Activated CD4-positive, alpha-beta T cell treated with anti-CD3 and anti-CD28 coated beads, Interleukin-2, amount 10 ng/mL, durations not matched to agents 24 days and 14 days (primary cell): ENCODE data around the gene TMEM134. TPM values are rescaled to one million over a fixed set of nuclear protein-coding genes. Genes with fewer than 3 reads are reported as not detected.
A peak's percentile ranks its signal among the peaks of the same experiment; 100 is the strongest.
"Not testable (repeated sequence)": the region's sequence is repeated elsewhere in the genome, so short reads cannot be mapped to it uniquely, and the experiment has no call there.

Experiments
- DNase-seq: peaks from one replicate; pipeline ENCODE4 v3.0.0; 2022
- H3K27ac Mint-ChIP-seq: one replicate; pipeline ENCODE4 v1.8.0; 2022; ENCODE audit warnings: mild to moderate bottlenecking, mixed read lengths
- H3K27me3 Mint-ChIP-seq: one replicate; pipeline ENCODE4 v1.8.0; 2022; ENCODE audit warnings: mixed read lengths
- H3K36me3 Mint-ChIP-seq: one replicate; pipeline ENCODE4 v1.8.0; 2022; ENCODE audit warnings: low read depth, mild to moderate bottlenecking, mixed read lengths
- H3K4me1 Mint-ChIP-seq: one replicate; pipeline ENCODE4 v1.8.0; 2021; ENCODE audit warnings: mixed read lengths
- H3K4me3 Mint-ChIP-seq: one replicate; pipeline ENCODE4 v1.8.0; 2022; ENCODE audit warnings: mild to moderate bottlenecking, moderate library complexity, mixed read lengths
- H3K9me3 Mint-ChIP-seq: one replicate; pipeline ENCODE4 v1.8.0; 2021; ENCODE audit warnings: mixed read lengths
- intact Hi-C: fragments of 100-400 bp; cut with micrococcal nuclease; formaldehyde crosslinking; loops from one replicate; pipeline ENCODE4 v1.15.1; 2023
- total RNA-seq: library from RNA; stranded (reverse); gene quantifications from 2 replicates; pipeline ENCODE4 v1.2.3, GENCODE V29; 2022

TMEM134 gene
- total RNA-seq, 1 donor from 2014 or later: 56.8 TPM

DNA sequence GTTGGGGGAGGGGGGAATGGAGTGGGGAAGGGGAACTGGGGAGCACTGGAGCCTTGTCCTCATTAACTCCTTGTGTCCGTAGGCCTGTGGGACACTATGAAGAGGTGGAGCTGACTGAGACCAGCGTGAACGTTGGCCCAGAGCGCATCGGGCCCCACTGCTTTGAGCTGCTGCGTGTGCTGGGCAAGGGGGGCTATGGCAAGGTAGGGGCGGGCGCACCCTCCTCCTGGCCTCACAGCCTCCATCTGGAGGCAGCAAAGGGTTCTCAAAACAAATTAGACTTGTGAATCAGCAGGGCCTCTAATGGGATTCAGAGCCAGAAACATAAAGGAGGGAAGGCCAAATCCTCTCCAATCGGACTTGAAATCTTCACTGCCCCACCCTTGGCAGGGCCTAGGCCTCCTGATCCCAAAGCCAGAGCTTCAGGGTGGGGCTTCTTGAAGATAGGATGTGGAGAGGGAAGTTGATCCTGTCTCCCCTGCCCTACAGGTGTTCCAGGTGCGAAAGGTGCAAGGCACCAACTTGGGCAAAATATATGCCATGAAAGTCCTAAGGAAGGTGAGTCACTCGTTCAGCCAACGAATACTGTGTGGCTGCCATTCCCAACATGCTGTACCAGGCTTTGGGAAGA is 39.9 kb downstream of the TMEM134 start:
- Mint-ChIP-seq H3K36me3 (peaks cover 24% of the 10 kb centered on the region), H3K27me3 (no peaks in the 10 kb centered on the region), H3K9me3 (no peaks in the 10 kb centered on the region), H3K4me1 (peaks cover 30% of the 10 kb centered on the region), H3K4me3 (peak overlapping the region; percentile 98), H3K27ac (peak overlapping the region; percentile 97)
- no peak for DNase-seq
- intact Hi-C loops: loop anchor here (2.0 to 10.0 kb wide), 2 partner anchors 76 to 176 kb away; partner anchors contain the start of genes NDUFV1 and POLD4

DNA sequence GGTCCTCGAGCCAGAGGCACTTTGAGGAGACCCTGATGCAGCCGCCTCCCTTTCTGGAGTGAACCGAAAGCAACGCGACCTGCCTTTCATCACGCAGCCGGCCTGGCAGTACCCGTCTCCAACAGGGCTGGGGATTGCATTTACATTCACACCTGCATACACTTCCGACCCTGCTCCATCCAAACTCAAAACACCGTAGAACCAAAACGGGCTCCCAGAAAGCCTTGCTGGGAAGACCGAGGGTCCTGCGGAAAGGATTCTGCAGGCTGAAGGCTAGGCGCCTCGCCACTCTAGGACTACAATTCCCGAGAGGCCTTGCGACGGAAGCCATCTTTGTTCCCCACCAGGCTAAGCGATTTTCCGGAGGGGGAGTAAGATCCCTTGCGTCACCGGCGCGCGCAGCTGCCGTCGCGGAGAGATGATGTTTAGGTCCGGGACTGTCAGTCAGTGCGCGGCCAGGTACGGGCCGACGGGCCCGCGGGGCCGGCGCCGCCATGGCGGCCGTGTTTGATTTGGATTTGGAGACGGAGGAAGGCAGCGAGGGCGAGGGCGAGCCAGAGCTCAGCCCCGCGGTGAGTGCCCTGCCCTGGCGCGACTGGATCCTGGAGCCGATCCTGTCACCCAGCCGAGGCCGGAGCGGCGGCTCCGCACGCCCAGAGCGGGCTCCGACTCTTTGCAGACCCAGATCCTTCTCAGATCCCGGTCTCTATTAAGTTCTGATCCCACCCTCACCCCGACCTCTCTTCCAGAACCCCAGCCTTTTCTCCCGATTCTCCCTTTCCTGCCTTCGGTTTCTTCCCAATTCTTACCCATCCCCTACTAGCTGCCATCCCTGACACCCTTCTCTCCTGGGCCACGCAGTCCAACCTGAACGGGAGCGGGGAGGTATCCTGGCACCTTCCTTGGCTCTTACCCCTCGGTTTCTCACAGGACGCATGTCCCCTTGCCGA is 40.7 kb downstream of the TMEM134 start, which contains the start of gene RPS6KB2:
Gene RPS6KB2, plus strand, starts transcription at position 443 of the 950 bp plus-strand sequence. Its CDS starts 52 bp downstream, at position 495.
- peak within 1 kb of the TSS; percentile 98 for H3K4me3 Mint-ChIP-seq
- H3K27me3 Mint-ChIP-seq: no peaks in the 10 kb centered on the region
- DNase-seq: peak; percentile 100
- intact Hi-C loops: loop anchor here (1.0 to 10.0 kb wide), 6 partner anchors 8 to 176 kb away; partner anchors contain the start of genes NDUFV1, POLD4, PPP1CA and TMEM134
- H3K36me3 Mint-ChIP-seq: peaks cover 23% of the 10 kb centered on the region
- H3K9me3 Mint-ChIP-seq: no peaks in the 10 kb centered on the region
- H3K4me1 Mint-ChIP-seq: peaks cover 26% of the 10 kb centered on the region
- peak within 1 kb of the TSS; percentile 97 for H3K27ac Mint-ChIP-seq

DNA sequence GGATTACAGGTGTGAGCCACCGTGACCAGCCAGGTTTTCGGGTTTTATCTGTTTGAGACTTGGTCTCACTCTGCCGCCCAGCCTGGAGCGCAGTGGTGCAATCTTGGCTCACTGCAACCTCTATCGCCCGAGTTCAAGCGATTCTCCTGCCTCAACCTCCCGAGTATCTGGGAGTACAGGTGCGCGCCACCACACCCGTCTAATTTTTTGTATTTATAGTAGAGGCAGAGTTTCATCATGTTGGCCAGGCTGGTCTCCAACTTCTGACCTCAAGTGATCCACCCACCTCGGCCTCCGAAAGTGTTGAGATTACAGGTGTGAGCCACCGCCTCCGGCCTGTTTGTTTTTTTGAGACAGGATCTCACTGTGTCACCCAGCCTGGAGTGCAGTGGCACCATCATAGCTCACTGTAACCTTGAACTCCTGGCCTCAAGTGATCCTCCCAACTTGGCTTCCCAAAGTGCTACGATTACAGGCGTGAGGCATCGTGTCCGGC is 41.6 kb downstream of the TMEM134 start:
- H3K27ac Mint-ChIP-seq: peak overlapping the region; percentile 97
- peaks cover 20% of the 10 kb centered on the region for H3K36me3 Mint-ChIP-seq
- H3K4me3 Mint-ChIP-seq: peak overlapping the region; percentile 98
- H3K4me1 Mint-ChIP-seq: peaks cover 31% of the 10 kb centered on the region
- not testable (repeated sequence) for H3K9me3 Mint-ChIP-seq, DNase-seq, H3K27me3 Mint-ChIP-seq
- intact Hi-C loops: loop anchor here (10.0 kb wide), 1 partner anchor 177 kb away; the partner anchor contains the start of gene NDUFV1

- Mint-ChIP-seq H3K36me3 (peaks cover 3% of the 10 kb centered on the region), H3K9me3 (no peaks in the 10 kb centered on the region), H3K4me1 (peaks cover 29% of the 10 kb centered on the region), H3K27me3 (no peaks in the 10 kb centered on the region), H3K4me3 (no peak overlapping the region), H3K27ac (no peak overlapping the region)
- DNase-seq: no peak
- intact Hi-C loops: loop anchor here (10.0 kb wide), 1 partner anchor 181 kb away; the partner anchor contains the start of gene NDUFV1
Observed at GRCh38 chr11:67423891-67424613, 45.0 kb downstream of the TMEM134 start.

DNA sequence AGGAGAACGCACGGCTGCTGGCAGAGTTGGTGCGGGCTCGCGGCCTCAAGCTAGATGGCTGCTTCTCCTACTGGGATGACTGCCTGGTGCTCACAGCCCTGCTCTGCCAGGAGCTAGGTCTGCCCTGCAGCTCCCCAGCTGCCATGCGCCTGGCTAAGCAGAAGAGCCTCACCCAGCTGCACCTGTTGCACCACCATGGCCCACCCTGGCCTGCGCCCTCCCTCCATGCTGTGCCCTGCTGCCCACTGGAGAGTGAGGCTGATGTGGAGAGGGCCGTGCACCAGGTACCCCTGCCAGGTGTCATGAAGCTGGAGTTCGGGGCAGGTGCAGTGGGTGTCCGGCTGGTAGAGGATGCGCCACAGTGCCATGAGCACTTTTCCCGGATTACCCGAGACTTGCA is 45.6 kb downstream of the TMEM134 start:
- no peak overlapping the region for H3K4me3 Mint-ChIP-seq
- H3K27me3 Mint-ChIP-seq: no peaks in the 10 kb centered on the region
- no peaks in the 10 kb centered on the region for H3K9me3 Mint-ChIP-seq
- H3K4me1 Mint-ChIP-seq: peaks cover 30% of the 10 kb centered on the region
- H3K36me3 Mint-ChIP-seq: peaks cover 3% of the 10 kb centered on the region
- intact Hi-C loops: loop anchor here (10.0 kb wide), 1 partner anchor 181 kb away; the partner anchor contains the start of gene NDUFV1
- no peak overlapping the region for H3K27ac Mint-ChIP-seq
- DNase-seq: no peak

DNA sequence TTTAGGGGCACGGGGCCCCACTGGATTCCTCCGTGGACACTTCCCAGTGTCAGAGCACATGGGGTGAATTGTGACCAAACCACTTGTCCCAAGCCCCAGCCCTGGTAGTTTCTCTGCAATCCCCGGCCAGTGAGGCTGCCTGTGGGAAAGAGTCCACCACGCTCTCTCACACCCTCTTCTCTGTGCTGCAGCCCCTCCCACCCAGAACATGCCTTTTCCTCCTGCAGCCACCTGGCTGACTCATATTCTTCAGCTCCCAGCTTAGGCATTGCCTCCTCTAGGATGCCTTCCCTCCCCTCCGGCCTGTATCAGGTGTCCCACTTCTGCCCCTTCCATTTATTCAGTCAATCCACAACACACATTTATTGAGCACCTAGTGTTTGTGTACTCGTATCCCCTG is 46.2 kb downstream of the TMEM134 start:
- peak overlapping the region; percentile 39 for H3K4me3 Mint-ChIP-seq
- peaks cover 30% of the 10 kb centered on the region for H3K4me1 Mint-ChIP-seq
- H3K27ac Mint-ChIP-seq: no peak overlapping the region
- no peak for DNase-seq
- no peaks in the 10 kb centered on the region for H3K9me3 Mint-ChIP-seq
- peaks cover 2% of the 10 kb centered on the region for H3K27me3 Mint-ChIP-seq
- no peaks in the 10 kb centered on the region for H3K36me3 Mint-ChIP-seq
- intact Hi-C loops: loop anchor here (10.0 kb wide), 1 partner anchor 182 kb away; the partner anchor contains the start of gene NDUFV1

DNA sequence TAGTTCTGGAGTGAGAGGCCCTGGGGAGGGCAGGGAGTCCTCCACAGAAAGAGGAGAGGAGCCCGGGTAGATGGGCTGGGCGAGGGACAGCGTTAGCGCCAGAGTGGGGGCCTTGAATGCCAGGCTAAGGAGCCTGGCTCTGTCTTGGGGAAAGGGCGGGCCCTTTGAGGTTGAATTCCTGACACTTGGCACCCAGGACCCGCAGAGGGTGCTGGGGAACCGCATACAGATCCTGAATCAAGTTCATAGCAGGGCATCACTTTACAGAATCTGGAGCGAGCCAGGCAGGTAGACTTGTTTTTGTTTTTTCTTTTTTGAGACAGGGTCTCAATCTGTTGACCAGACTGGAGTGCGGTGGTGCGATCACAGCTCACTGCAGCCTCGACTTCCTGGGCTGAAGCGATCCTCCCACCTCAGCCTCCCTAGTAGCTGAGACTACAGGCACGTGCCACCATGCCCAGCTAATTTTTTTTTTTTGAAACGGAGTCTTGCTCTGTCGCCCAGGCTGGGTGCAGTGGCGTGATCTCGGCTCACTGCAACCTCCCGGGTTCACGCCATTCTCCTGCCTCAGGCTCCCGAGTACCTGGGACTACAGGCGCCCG is 47.5 kb downstream of the TMEM134 start:
- Mint-ChIP-seq H3K27me3 (peaks cover 6% of the 10 kb centered on the region), H3K4me1 (peaks cover 31% of the 10 kb centered on the region), H3K9me3 (no peaks in the 10 kb centered on the region), H3K4me3 (peak overlapping the region; percentile 77), H3K36me3 (no peaks in the 10 kb centered on the region), H3K27ac (peak overlapping the region; percentile 72)
- DNase-seq: no peak
- intact Hi-C loops: loop anchor here (1.0 to 10.0 kb wide), 2 partner anchors 20 to 183 kb away; partner anchors contain the start of genes NDUFV1 and PPP1CA

GRCh38 chr11:67420646-67421429 is 48.2 kb downstream of the TMEM134 start:
- peak overlapping the region; percentile 77 for H3K4me3 Mint-ChIP-seq
- H3K4me1 Mint-ChIP-seq: peaks cover 36% of the 10 kb centered on the region
- H3K9me3 Mint-ChIP-seq: no peaks in the 10 kb centered on the region
- DNase-seq: peak; percentile 99
- intact Hi-C loops: loop anchor here (1.0 to 10.0 kb wide), 2 partner anchors 20 to 184 kb away; partner anchors contain the start of genes NDUFV1 and PPP1CA
- no peaks in the 10 kb centered on the region for H3K36me3 Mint-ChIP-seq
- peaks cover 12% of the 10 kb centered on the region for H3K27me3 Mint-ChIP-seq
- peak overlapping the region; percentile 72 for H3K27ac Mint-ChIP-seq

- Mint-ChIP-seq H3K4me1 (peaks cover 34% of the 10 kb centered on the region), H3K27ac (peak overlapping the region; percentile 66), H3K4me3 (peak overlapping the region; percentile 77), H3K36me3 (no peaks in the 10 kb centered on the region), H3K27me3 (peaks cover 13% of the 10 kb centered on the region), H3K9me3 (no peaks in the 10 kb centered on the region)
- intact Hi-C loops: loop anchor here (10.0 kb wide), 1 partner anchor 185 kb away; the partner anchor contains the start of gene NDUFV1
- no peak for DNase-seq
Observed at GRCh38 chr11:67420147-67420645, 48.9 kb downstream of the TMEM134 start.

GRCh38 chr11:67419325-67420049 is 49.6 kb downstream of the TMEM134 start:
- Mint-ChIP-seq H3K27me3 (peaks cover 15% of the 10 kb centered on the region), H3K4me1 (peaks cover 28% of the 10 kb centered on the region), H3K36me3 (no peaks in the 10 kb centered on the region), H3K9me3 (no peaks in the 10 kb centered on the region), H3K27ac (no peak overlapping the region), H3K4me3 (peak overlapping the region; percentile 77)
- intact Hi-C loops: loop anchor here (10.0 kb wide), 1 partner anchor 185 kb away; the partner anchor contains the start of gene NDUFV1
- no peak for DNase-seq

- intact Hi-C loops: no loop called here
- Mint-ChIP-seq H3K27ac (no peak overlapping the region), H3K27me3 (peaks cover 15% of the 10 kb centered on the region), H3K36me3 (no peaks in the 10 kb centered on the region), H3K4me1 (peaks cover 27% of the 10 kb centered on the region), H3K4me3 (peak overlapping the region; percentile 68), H3K9me3 (no peaks in the 10 kb centered on the region)
- no peak for DNase-seq
Observed at GRCh38 chr11:67418476-67419281, 50.4 kb downstream of the TMEM134 start.
